Fibroblast of pulmonary artery (primary cell): Measurements from ENCODE around the gene L3MBTL1.
A peak's percentile ranks its signal among the peaks of the same experiment; 100 is the strongest.

Experiments
- DNase-seq: peaks from one replicate; pipeline ENCODE4 v3.0.0-alpha.2; 2010; ENCODE audit warnings: low read depth
- H3K4me3 ChIP-seq: replicated peaks from 2 replicates; pipeline ENCODE4 v1.5.1; 2011; ENCODE audit warnings: low read depth, mild to moderate bottlenecking, control low read depth, low read length, moderate library complexity
- TF ChIP-seq, protein P1 (sequence below): IDR thresholded peaks from 2 replicates; pipeline ENCODE4 v1.5.1; 2011; ENCODE audit warnings: mild to moderate bottlenecking, control low read depth, low read length, inconsistent platforms; ENCODE audit errors: missing control alignments

The L3MBTL1 gene

DNA sequence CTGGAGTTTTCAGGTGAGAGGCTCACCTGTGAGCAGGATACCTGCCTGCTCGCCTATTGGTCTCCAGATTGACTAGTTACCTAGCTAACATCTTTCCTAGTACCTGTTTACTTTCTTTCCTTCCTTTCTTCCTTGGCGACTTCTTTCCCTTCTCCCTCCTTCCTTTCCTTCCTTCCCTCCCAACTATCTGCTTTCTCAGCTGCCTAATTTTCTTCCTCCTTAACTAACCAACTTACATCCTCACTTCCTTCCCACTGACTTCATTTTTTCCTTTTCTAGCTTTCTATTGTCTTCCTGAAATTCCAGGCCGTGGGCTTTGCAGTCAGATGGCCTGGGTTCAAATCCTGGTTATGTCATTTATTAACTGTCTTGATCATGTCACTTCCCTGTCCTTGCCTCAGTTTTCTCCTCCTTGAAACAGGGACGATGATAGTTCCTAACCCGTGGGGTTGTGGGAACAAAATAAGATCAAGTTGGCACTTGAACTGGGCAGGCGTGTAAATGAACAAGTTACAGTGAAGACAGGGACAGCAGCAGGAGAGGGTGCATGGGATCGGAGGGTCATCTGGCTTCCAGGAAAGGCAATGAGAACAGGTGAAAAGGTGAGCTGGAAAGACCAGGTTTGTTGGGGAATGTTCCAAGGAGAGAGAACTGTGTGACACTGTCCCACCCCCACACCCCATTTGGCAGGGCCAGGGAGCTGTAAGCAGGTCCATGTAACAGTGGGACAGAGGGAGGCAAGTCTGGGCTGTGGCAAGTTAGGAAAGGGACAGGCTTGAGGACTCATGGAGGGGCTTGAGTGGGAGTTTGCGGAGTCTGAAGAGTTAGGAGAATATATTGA, 51.9 kb downstream of the L3MBTL1 start:
- no peak overlapping the region for H3K4me3 ChIP-seq
- DNase-seq: no peak
- TF ChIP-seq, protein P1, sequence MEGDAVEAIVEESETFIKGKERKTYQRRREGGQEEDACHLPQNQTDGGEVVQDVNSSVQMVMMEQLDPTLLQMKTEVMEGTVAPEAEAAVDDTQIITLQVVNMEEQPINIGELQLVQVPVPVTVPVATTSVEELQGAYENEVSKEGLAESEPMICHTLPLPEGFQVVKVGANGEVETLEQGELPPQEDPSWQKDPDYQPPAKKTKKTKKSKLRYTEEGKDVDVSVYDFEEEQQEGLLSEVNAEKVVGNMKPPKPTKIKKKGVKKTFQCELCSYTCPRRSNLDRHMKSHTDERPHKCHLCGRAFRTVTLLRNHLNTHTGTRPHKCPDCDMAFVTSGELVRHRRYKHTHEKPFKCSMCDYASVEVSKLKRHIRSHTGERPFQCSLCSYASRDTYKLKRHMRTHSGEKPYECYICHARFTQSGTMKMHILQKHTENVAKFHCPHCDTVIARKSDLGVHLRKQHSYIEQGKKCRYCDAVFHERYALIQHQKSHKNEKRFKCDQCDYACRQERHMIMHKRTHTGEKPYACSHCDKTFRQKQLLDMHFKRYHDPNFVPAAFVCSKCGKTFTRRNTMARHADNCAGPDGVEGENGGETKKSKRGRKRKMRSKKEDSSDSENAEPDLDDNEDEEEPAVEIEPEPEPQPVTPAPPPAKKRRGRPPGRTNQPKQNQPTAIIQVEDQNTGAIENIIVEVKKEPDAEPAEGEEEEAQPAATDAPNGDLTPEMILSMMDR: no peak

DNA sequence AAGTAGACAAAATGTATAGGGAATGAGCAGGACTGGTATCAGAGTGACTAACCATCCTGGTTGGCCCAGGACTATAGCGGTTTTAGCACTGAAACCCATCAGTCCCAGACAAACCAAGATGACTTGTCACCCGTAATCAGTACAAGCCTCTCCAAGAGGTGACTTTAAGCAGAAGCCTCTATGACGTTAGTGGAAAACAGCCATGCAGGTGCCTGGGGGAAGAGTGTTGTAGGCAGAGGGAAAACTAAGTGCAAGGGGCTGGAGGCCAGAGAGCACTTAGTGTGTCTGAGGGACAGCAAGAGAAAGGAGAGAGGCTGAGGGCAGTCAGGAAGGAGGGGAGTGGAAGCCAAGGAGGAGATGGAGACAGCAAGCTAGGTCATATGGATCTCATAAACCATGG, 53.5 kb downstream of the L3MBTL1 start:
- no peak for DNase-seq
- TF ChIP-seq, protein P1: no peak
- H3K4me3 ChIP-seq: no peak overlapping the region

DNA sequence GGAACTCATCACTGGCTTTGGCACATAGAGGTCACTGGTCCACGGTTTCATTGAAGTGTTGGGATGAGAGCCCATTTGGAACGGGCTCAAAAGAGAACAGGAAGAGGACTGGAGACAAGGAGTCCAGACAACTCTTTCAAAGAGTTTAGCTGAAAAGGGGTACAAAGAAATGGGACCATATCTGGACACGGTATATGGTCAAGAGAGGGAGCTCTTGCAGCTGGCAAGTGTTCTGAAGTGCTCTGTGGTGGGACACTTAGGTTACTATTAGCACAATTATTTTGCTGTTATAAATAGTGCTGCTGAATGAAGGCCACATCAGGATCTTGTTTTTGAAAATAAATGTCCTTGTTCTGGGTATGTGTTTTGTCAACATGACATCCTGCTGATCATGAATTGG, 55.9 kb downstream of the L3MBTL1 start:
- TF ChIP-seq, protein P1: peak; percentile 24
- DNase-seq: peak; percentile 30
- H3K4me3 ChIP-seq: no peak overlapping the region

DNA sequence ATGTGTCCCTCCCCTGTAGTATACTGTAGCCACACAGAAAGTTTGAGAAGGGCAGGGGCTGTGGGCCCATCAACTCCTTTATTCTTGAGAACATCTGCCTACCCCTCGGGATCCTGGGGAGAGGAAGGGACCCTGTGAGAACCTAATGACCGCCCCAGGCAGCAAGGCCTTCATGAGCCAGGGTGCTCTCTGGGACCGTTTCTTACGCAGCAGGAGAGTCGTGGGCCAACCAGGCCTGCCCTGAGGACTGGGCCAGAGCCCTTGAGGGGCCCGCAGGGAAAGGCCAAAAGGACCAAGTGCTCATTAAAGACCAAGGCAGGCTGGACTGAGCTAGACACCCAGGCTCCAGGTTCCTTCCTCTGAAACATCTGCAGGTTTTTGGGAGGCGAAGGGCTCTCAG, 56.5 kb downstream of the L3MBTL1 start:
- no peak for DNase-seq
- TF ChIP-seq, protein P1: no peak
- no peak overlapping the region for H3K4me3 ChIP-seq

DNA sequence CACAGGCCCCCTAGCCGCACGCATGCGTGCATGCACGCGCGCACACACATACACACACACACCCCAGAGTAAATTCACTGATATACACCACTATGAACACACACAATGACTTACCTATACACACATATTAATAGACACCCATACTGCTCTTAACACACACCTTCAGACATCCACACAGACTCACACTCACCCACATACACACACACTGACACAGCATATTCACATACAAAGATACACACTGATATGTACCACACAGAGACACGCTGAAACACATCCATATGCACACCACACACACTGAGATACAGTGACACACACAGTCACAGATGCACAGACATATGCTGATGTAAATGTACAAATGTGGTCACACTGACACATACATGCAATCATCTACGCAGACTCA, 57.0 kb downstream of the L3MBTL1 start:
- no peak for DNase-seq
- TF ChIP-seq, protein P1: no peak
- H3K4me3 ChIP-seq: no peak overlapping the region

DNA sequence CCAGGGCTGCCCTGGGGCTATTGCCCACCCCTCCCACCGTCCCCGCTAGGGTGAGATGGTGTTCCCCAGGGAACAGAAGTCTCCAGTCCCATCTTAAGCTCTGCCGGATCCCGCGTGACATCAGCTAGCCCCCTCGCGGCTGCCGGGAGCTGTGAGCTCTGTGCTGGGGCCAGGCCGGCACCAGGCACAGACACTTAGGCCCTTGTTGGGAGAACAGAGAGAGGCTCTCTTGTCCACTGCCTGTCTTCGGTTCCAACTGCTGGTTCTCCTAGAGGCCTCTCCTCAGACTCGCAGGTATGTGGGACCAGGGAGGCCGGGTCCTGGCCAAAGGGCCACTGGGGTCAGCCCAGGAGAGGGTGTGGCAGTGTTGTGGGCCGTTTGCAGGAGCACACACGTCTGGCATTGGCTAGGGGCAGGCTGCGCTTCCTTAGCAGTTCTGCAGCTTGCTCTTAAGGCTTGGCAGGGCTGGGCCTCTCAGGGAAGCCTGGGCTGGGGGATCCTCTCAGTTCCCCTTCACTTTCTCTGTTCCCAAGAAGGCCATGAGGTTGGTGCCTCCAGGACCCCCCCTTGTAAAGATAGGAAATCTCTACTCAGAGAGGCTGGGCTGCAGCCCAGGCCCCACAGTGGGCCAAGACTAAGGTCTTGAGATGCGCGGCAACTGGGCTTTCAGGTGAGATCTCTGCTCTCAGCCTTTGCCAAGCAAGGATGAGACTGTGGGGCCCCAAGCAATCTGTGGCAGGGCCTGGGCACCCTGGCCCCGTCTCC, 57.7 kb downstream of the L3MBTL1 start:
- TF ChIP-seq, protein P1: no peak
- no peak overlapping the region for H3K4me3 ChIP-seq
- no peak for DNase-seq
